Testis (tissue), 2 donors: ENCODE measurements around the gene KCTD5.

Source experiments
- CTCF ChIP-seq, 3 experiments: fragments of 450-650 bp in 2 of 3; fragments of 200-600 bp in 1 of 3; sonication (generic) in 1 of 3; IDR thresholded peaks; one replicate each; pipeline ENCODE4 v1.5.1; 2016 to 2019; ENCODE audit warnings: antibody characterized with exemption in 3 of 3, mild to moderate bottlenecking in 2 of 3, moderate library complexity in 1 of 3
- POLR2A ChIP-seq: fragments of 450-650 bp; IDR thresholded peaks from one replicate; pipeline ENCODE4 v1.6.1; 2017; ENCODE audit warnings: antibody characterized with exemption, mild to moderate bottlenecking, moderate library complexity

DNA sequence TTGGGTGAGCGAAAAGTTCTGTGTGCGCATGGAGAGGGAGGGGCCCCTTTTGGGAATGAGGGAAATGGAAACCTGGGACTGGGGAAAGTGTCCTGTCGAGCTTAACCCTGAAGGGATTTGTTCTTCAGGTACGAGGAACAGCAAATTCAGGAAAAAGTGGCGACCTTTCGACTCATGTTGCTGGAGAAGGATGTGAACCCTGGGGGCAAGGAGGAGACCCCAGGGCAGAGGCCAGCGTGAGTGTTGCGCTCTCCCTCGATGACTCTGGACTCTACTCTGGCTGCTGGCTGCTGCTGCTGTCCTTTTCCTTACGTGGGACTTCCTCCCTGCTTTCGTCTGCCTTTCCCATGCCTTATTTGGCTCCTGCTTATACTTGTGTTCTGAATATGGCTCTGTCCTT, 75.0 kb downstream of the KCTD5 start:
- TF ChIP-seq CTCF (IDR thresholded peaks at IDR 0.05) (no peak), POLR2A (no peak)
